HG03460 (cell line): ENCODE data around the gene GNG14.
"Not testable (repeated sequence)": the region's sequence is repeated elsewhere in the genome, so short reads cannot be mapped to it uniquely, and the experiment has no call there.

Experiments used
- ATAC-seq: cut with Tn5 transposase; IDR thresholded peaks from one replicate; pipeline ENCODE4 v1.9.1; 2021; ENCODE audit not compliant: unreplicated experiment

Gene GNG14

GRCh38 chr19:12687496-12688196, at the start of gene GNG14:
Gene GNG14 (plus strand): TSS chr19:12687998. CDS start chr19:12688049, 51 bp downstream.
- no peak for ATAC-seq

- no peak for ATAC-seq
These were observed 49.1 kb upstream of the GNG14 start for GRCh38 chr19:12638611-12639182.

GRCh38 chr19:12639901-12640613, 47.7 kb upstream of the GNG14 start:
- no peak for ATAC-seq

- no peak for ATAC-seq
These were observed 46.3 kb upstream of the GNG14 start for GRCh38 chr19:12641456-12641855.

- ATAC-seq, result no peak
These were observed 45.3 kb upstream of the GNG14 start for GRCh38 chr19:12642506-12642905.

GRCh38 chr19:12643716-12644115, 44.1 kb upstream of the GNG14 start:
- not testable (repeated sequence) for ATAC-seq

GRCh38 chr19:12646551-12646950, 41.2 kb upstream of the GNG14 start:
- no peak for ATAC-seq

GRCh38 chr19:12647047-12647446, 40.8 kb upstream of the GNG14 start:
- ATAC-seq, result no peak

GRCh38 chr19:12647490-12648071, 40.2 kb upstream of the GNG14 start:
- no peak for ATAC-seq

GRCh38 chr19:12648088-12648487, 39.7 kb upstream of the GNG14 start:
- ATAC-seq, result no peak

GRCh38 chr19:12649941-12650340, 37.9 kb upstream of the GNG14 start:
- ATAC-seq, result no peak

GRCh38 chr19:12652219-12652618, 35.6 kb upstream of the GNG14 start:
- ATAC-seq, result no peak

GRCh38 chr19:12655546-12655945, 32.3 kb upstream of the GNG14 start:
- no peak for ATAC-seq

- ATAC-seq, result no peak
These were observed 30.8 kb upstream of the GNG14 start for GRCh38 chr19:12656899-12657571.

- ATAC-seq, result no peak
These were observed 29.8 kb upstream of the GNG14 start for GRCh38 chr19:12657966-12658365.

- no peak for ATAC-seq
These were observed 26.8 kb upstream of the GNG14 start for GRCh38 chr19:12660980-12661379.

- no peak for ATAC-seq
These were observed 23.2 kb upstream of the GNG14 start for GRCh38 chr19:12664406-12665280.

GRCh38 chr19:12665281-12665573, 22.6 kb upstream of the GNG14 start:
- ATAC-seq, result no peak

GRCh38 chr19:12665671-12666264, 22.0 kb upstream of the GNG14 start:
- ATAC-seq, result no peak
